NOMO-1 treated with DMSO at 0.1 percent for 48 hours (cell line): ENCODE measurements around the gene LRP1B.
"Not testable (repeated sequence)": the region's sequence is repeated elsewhere in the genome, so short reads cannot be mapped to it uniquely, and the experiment has no call there.

Source experiments
- DNase-seq: peaks from one replicate; lab custom pipeline; 2025; ENCODE audit not compliant: unreplicated experiment; lab: John Stamatoyannopoulos, UW

LRP1B gene

DNA sequence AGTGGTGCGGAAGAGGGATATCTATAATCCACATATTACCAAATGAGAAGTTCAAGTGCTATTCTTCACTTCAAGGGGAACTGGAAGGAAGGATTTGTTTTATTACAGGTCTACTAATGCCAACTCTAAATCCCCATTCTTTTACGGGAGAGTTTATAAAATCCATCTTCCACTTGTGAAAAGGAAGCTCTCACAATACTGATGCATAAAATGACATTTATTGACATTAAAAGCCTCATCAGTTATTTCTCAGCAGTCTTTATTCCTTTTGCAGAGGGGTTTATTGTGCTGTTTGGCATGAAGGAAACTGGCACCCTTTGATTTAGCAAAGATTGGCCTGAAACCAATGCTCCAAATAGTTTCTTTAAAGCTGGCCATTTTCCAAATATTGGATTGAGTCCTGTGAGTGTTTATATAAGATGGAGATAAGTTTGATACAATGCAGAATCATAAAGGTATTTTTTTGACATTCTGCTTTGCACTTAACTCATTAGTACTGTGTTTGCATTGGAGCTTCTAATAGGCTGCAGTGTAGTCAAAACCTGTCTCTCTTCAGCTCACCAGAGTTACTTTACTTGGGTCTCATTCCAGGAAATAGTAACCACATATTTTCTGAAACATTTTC, 26.6 kb downstream of the LRP1B start:
- DNase-seq = no peak

DNA sequence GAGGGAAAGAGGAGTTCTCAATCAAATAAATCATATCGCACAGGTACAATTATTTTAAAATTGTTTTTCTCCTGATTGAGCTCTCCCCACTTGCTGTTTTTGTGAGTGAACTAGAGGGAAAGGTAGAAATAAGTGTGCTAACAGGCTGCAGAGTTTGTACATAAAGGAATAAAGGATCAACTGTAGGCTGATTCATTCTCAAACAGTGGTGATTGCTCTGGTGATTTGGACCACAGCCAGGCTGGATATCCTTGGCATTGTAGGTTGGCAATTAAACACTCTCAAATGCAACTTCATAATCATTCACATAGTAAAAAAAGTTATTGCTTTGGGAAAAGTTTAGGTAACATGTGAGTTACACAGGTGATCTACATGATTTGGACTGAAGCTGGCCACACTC, 29.8 kb downstream of the LRP1B start:
- no peak for DNase-seq

DNA sequence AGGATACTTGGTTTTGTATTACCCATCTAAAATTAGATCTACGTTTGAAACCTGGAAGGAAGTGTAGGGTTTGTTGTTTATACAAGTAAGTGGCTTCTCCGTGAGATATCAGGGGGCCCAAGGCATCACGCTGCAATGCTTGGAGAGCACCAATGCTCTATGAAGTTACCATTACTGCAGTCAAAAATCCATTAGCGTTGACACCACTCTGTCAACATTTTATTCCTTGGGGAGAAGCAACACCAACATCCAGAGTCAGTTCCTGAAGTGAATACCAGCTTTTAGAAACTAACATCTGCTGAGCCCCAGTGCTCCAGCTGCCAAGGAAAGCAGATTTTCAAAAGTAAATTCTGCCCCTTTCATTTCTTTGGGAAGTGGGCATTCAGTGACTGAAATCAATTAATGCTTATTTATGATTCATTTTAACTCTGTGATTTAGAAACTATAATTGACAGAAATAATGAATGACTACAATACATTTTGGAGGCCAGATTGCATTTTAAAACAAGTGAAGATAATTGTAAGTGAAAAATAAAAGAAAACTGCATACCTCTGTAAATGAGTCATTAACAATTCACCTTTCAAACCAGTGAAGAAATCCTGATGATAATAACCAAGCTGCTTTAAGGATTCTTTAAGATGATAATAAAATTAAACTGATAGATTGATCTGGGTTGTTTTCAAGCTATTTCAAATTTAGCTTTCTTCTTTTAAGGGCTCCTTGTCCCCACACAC, 30.5 kb downstream of the LRP1B start:
- no peak for DNase-seq

DNA sequence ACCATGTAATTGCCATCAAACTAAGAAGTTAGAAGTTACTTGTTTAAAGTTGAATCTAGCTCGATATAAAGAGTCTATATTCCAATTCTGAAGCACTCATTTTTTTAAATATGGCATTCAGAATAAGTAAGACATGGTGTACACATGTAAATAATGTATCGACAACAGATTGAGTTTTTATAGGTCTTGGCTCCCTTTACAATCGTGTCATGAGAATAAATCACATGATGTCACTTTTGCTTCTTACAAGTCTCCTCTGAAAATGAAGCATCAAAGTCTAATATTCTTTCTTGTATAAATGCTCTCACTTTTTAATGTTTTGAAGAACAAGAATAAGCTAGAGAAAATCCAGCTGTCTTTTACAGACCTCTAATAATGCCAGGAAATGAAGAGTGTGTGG, 33.1 kb downstream of the LRP1B start:
- DNase-seq = no peak

- no peak for DNase-seq
These were observed 35.2 kb downstream of the LRP1B start for GRCh38 chr2:142095647-142096046.

GRCh38 chr2:142094233-142094632, 36.6 kb downstream of the LRP1B start:
- DNase-seq = no peak

DNA sequence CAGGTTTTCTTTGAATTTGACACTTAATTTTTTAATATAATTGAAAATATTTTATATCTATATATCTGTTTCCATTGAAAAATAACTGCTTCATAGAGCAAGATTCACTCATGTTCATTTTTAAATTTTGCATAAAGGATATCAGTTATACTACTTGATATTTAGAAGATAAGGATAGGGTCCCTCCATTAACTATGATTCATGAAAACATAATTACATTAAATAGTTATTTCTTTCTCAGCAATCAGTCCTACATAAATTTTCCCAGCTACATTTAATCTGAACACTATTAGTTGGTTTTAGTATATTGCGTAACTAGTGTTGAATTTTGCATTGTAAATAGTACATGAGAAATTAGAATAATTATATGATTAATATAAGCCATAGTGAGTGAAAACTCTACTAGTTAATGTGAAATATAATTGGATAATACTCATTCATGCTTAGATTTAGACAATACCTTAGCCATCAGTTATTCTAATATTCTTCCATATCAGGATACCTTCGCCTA, 42.7 kb downstream of the LRP1B start:
- no peak for DNase-seq

DNA sequence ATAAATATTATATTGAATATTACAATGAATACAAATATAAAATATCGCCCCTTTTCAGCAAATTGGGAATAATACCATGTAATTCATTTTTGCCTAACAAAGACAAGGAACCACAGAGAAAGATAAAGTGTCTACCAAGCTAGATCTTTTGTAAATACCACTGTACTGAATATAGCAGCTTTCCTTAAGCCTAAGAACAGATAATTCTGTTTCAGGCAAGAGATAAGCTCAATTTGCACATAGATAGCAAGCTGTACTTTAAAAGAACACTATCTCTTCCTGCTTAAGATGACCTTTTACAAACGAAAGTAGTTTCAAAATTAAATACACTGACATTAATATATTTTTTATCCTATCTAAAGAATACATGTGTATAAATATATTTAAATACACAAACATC, 43.2 kb downstream of the LRP1B start:
- not testable (repeated sequence) for DNase-seq

DNA sequence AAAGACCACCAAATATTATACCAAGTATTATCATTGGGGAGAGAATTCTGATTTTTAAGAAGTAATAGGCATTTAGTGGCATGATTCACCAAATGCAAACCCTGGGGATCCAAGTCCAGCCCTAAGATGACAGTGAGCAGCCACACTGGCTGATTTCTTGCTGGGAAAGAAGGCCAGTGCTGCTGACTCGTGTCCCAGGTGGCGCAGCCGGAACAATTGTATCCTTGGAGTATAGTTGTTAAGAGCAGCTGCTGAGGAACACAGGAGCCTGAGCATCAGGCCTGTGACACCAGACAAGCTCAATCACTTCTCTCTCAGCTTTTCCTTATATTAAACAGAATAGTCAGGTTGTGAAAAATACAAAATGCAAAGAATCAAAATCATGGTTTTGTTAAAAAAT, 48.4 kb downstream of the LRP1B start:
- DNase-seq = no peak

GRCh38 chr2:142076317-142076716, 54.5 kb downstream of the LRP1B start:
- no peak for DNase-seq

GRCh38 chr2:142075826-142076225, 55.0 kb downstream of the LRP1B start:
- DNase-seq = no peak

GRCh38 chr2:142069251-142069888, 61.4 kb downstream of the LRP1B start:
- DNase-seq = no peak

GRCh38 chr2:142065700-142066099, 65.1 kb downstream of the LRP1B start:
- no peak for DNase-seq

DNA sequence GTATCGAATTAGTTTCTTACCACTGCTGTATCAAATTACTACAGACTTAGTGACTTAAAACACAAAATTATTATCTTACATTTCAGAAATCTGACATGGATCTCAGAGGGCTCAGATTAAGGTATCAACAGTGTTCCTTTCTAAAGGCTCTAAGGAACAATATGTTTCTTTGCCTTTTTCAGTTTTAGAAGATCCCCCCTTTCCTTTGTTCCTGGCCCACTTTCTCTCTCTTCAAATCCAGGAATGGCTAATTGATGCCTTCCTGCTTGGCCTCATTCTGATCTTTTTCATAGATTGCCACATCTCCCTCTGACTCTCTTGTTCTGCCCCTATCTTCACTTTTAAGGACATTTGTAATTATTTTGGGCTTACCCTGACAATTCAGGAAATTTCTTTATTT, 65.7 kb downstream of the LRP1B start:
- no peak for DNase-seq

DNA sequence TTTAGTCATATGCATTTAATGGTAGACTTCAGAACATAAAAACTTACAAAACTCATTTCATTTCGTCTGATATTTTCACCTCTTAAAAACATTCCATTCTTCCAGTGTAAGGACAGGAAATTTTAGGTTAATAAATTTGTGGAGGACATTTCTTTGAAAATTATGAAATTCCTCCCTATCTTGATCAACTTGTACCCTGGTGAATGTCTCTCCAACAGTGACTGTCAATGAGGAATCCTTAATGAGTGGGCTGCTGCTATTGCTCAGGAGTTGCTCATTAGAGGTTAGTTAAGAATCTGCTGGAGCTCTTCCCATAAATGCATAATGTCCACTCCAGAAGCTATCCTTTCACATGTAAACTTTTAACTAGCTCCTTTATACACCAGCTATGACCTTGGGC, 69.1 kb downstream of the LRP1B start:
- no peak for DNase-seq

GRCh38 chr2:142058149-142058548, 72.7 kb downstream of the LRP1B start:
- DNase-seq = no peak

- no peak for DNase-seq
These were observed 74.0 kb downstream of the LRP1B start for GRCh38 chr2:142056784-142057183.

DNA sequence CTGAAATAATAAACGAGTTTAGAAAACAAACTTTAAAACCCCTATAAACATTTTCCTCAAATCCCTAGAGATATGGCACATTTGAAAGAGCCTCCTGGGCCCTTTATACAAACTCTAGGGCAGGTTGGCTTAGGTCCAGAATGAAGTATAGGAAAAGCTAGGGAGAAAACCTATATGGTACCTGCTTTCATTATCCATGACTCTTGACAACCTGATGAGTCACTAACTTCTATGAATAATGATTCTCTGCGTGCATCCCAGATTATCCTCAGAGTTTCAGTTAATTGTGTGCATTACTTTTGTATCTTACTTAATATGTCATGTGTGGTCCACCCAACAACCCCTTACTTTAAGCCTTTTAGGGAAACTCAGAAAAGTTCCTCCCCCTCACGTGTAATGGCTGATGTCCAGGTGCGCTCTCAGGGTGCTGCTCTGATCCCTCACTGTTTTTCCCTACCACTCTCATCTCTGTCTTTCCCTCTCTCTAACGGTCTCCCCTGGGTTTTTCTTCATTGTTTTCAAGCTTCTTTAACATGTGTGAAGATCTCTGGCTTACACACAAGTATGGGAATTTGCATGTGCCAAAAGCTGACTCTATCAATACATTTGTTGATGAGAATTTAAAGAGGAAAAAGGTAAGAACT, 78.5 kb downstream of the LRP1B start:
- no peak for DNase-seq

DNA sequence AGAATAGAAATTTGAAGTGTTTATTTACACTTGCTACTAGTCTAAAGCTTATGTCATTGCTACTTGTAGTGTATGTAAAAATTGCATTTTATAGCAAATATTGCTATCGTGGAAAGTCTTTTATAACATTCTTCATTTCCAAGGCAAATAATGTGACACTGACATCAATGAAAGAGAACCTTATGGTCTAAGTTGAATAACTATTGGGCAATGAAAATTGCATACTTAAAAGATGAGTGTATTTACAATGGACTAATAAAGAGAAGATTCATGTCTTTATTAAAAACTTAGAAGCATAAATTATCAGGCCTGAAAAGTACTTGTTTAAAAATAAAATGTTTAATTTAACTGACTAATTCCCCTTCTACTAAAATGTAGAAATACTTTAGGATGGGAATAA, 82.2 kb downstream of the LRP1B start:
- DNase-seq = no peak

GRCh38 chr2:142045641-142046040, 85.2 kb downstream of the LRP1B start:
- DNase-seq = no peak

GRCh38 chr2:142044197-142044596, 86.6 kb downstream of the LRP1B start:
- DNase-seq = no peak
